GM12891 (cell line): ENCODE measurements around the gene GLRX5.

ENCODE experiments used
- PAX5 ChIP-seq: IDR thresholded peaks from 2 replicates; pipeline ENCODE4 v1.6.1; 2011; ENCODE audit warnings: low read length, moderate library complexity, mild to moderate bottlenecking; ENCODE audit not compliant: insufficient read depth, severe bottlenecking
- POLR2A ChIP-seq: IDR thresholded peaks from 2 replicates; pipeline ENCODE4 v1.6.1; 2011; ENCODE audit warnings: low read depth, low read length, control low read depth
- POLR2AphosphoS5 ChIP-seq: IDR thresholded peaks from 2 replicates; pipeline ENCODE4 v1.6.1; 2011; ENCODE audit warnings: low read depth, low read length, control low read depth
- POU2F2 ChIP-seq: IDR thresholded peaks from 2 replicates; pipeline ENCODE4 v1.6.1; 2011; ENCODE audit warnings: low read depth, mild to moderate bottlenecking, control low read depth, low read length, moderate library complexity
- SPI1 ChIP-seq: IDR thresholded peaks from 2 replicates; pipeline ENCODE4 v1.6.1; 2011; ENCODE audit warnings: low read depth, low read length, control low read depth
- TAF1 ChIP-seq: IDR thresholded peaks from 2 replicates; pipeline ENCODE4 v1.6.1; 2011; ENCODE audit warnings: low read depth, low read length, control low read depth

DNA sequence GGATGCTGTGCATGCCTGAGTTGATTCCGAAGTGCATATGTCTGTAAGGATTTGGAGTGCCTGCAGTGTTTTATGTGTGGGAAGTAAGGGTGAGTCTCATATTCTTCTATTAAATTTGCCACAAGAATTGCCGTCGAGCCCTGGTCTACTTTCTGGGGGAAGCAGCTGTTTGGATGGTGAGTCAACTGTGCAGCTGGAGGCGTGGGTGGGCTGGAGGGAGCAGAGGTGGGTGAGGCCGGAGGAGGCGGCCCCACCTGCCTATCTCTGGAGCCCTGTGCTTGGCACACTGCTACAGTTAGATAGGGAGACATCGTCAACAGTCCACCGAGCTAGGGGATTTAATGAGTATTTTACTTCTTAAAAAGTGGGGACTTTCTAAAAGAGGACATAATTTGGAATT lies 9.7 kb downstream of the GLRX5 start:
- TF ChIP-seq POLR2A (no peak), POLR2AphosphoS5 (no peak), POU2F2 (no peak), TAF1 (no peak), SPI1 (no peak), PAX5 (no peak)
